Keratinocyte (primary cell): ENCODE data around the gene ELP5. TPM values are rescaled to one million over a fixed set of nuclear protein-coding genes. Genes with fewer than 3 reads are reported as not detected.

Experiments
- DNase-seq: peaks from one replicate; pipeline ENCODE4 v3.0.0-alpha.2; 2011; ENCODE audit warnings: low read depth, missing footprints, low spot score
- FAIRE-seq: peaks from 2 replicates; lab custom pipeline; 2011; peaks lifted over from hg19 to GRCh38; lab: Jason Lieb, UNC
- H2AFZ ChIP-seq: 2 replicates; pipeline ENCODE4 v1.6.0; 2012; ENCODE audit warnings: low read length, control low read depth, inconsistent platforms; ENCODE audit not compliant: control insufficient read depth
- H3K27ac ChIP-seq: 2 replicates; pipeline ENCODE4 v1.5.1; 2011; ENCODE audit warnings: low read length; ENCODE audit not compliant: control insufficient read depth, insufficient read depth
- H3K27me3 ChIP-seq: 3 replicates; pipeline ENCODE4 v1.6.0; 2011; ENCODE audit warnings: low read length; ENCODE audit not compliant: control insufficient read depth, insufficient read depth; ENCODE audit errors: extremely low read depth
- H3K36me3 ChIP-seq, 2 experiments: 2 replicates in 1 of 2; 3 replicates in 1 of 2; pipeline ENCODE4 v1.5.1; 2011; ENCODE audit warnings: low read length in 2 of 2, mild to moderate bottlenecking in 1 of 2; ENCODE audit not compliant: control insufficient read depth in 2 of 2, insufficient read depth in 2 of 2; ENCODE audit errors: extremely low read depth in 1 of 2
- H3K4me1 ChIP-seq: 3 replicates; pipeline ENCODE4 v1.5.1; 2011; ENCODE audit warnings: low read length; ENCODE audit not compliant: control insufficient read depth, insufficient read depth; ENCODE audit errors: extremely low read depth
- H3K4me2 ChIP-seq: 3 replicates; pipeline ENCODE4 v1.6.0; 2011; ENCODE audit warnings: low read depth, low read length; ENCODE audit not compliant: control insufficient read depth, insufficient read depth; ENCODE audit errors: extremely low read depth
- H3K4me3 ChIP-seq, 3 experiments: fragments of 200-600 bp in 1 of 3; sonication (generic) in 1 of 3; 2 replicates in 2 of 3; 3 replicates in 1 of 3; pipeline ENCODE4 v1.5.1; 2011 to 2016; ENCODE audit warnings: low read length in 3 of 3, mild to moderate bottlenecking in 3 of 3, control low read depth in 2 of 3, inconsistent platforms in 1 of 3, low read depth in 1 of 3, mixed read lengths in 1 of 3, mixed run types in 1 of 3, moderate library complexity in 1 of 3; ENCODE audit not compliant: control insufficient read depth in 2 of 3, insufficient read depth in 2 of 3; ENCODE audit errors: extremely low read depth in 1 of 3
- H3K79me2 ChIP-seq: 2 replicates; pipeline ENCODE4 v1.6.0; 2012; ENCODE audit warnings: low read length; ENCODE audit not compliant: control insufficient read depth, insufficient read depth
- H3K9ac ChIP-seq: 3 replicates; pipeline ENCODE4 v1.6.0; 2011; ENCODE audit warnings: low read length; ENCODE audit not compliant: control insufficient read depth, insufficient read depth; ENCODE audit errors: extremely low read depth
- H3K9me1 ChIP-seq: 3 replicates; pipeline ENCODE4 v1.6.0; 2011; ENCODE audit warnings: low read length; ENCODE audit not compliant: control insufficient read depth, insufficient read depth; ENCODE audit errors: extremely low read depth
- H3K9me3 ChIP-seq: 2 replicates; pipeline ENCODE4 v1.5.1; 2012; ENCODE audit warnings: low read depth, low read length; ENCODE audit not compliant: control insufficient read depth
- H4K20me1 ChIP-seq: 3 replicates; pipeline ENCODE4 v1.6.0; 2011; ENCODE audit warnings: low read length; ENCODE audit not compliant: control insufficient read depth, insufficient read depth; ENCODE audit errors: extremely low read depth
- EZH2 ChIP-seq: IDR thresholded peaks from one replicate; pipeline ENCODE4 v1.6.1; 2012; ENCODE audit warnings: inconsistent platforms, mild to moderate bottlenecking, low read length, moderate library complexity
- dilution Hi-C: fragments of 300-500 bp; cut with MboI; formaldehyde crosslinking; loops from one replicate; pipeline ENCODE4 v1.7.0; 2020; ENCODE audit warnings: low sequenced_read_pairs; ENCODE audit not compliant: extremely low pct_ligation_motif_present
- polyA minus RNA-seq, 3 experiments: library from RNA; depleted of rRNA, polyadenylated mRNA; stranded (reverse); fragments of >200 nt; gene quantifications; 1 replicate in 1 of 3; 2 replicates in 1 of 3; 3 replicates in 1 of 3; pipeline ENCODE4 v1.2.3, GENCODE V29; 2011
- polyA plus RNA-seq, 5 experiments: library from polyadenylated mRNA; depleted of rRNA in 3 of 5; stranded (reverse) in 3 of 5; stranded (forward) in 1 of 5; unstranded in 1 of 5; fragments of >200 nt; gene quantifications; 1 replicate in 1 of 5; 2 replicates in 3 of 5; 3 replicates in 1 of 5; pipeline versions ENCODE4 v1.2.1 to v1.2.3, GENCODE V29; 2011 to 2012; ENCODE audit warnings: missing spikeins in 2 of 5, low read depth in 1 of 5, low replicate concordance in 1 of 5
- TF ChIP-seq, protein P1 (sequence below), 3 experiments: IDR thresholded peaks in 1 of 3; conservative IDR thresholded peaks in 1 of 3; optimal IDR thresholded peaks in 1 of 3; 2 replicates in 2 of 3; 3 replicates in 1 of 3; pipeline versions ENCODE3 to v1.5.1; 2011; ENCODE audit warnings: low read length in 3 of 3, mild to moderate bottlenecking in 3 of 3, moderate library complexity in 2 of 3, control low read depth in 1 of 3, inconsistent platforms in 1 of 3; ENCODE audit not compliant: insufficient read depth in 2 of 3; ENCODE audit errors: extremely low read depth in 1 of 3

The ELP5 gene, protein sequence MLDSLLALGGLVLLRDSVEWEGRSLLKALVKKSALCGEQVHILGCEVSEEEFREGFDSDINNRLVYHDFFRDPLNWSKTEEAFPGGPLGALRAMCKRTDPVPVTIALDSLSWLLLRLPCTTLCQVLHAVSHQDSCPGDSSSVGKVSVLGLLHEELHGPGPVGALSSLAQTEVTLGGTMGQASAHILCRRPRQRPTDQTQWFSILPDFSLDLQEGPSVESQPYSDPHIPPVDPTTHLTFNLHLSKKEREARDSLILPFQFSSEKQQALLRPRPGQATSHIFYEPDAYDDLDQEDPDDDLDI
- polyA plus RNA-seq, result 19.4 to 24.9 TPM (median 21.4 TPM) in 3 replicates
- polyA plus RNA-seq (2011; ENCODE audit: low read depth), result 5.4 TPM
- 20.5 and 25.5 TPM in 2 replicates for polyA plus RNA-seq (2011; cell fraction: cytosol; rRNA removed)
- 29.5 and 32.1 TPM in 2 replicates for polyA plus RNA-seq (2011; cell fraction: nucleus; rRNA removed)
- polyA plus RNA-seq (2012; ENCODE audit: low replicate concordance), result 22.6 and 25.7 TPM in 2 replicates
- polyA minus RNA-seq, result 21.8 to 22.3 TPM (median 22.1 TPM) in 3 replicates
- 20.0 TPM for polyA minus RNA-seq (2011; cell fraction: cytosol; rRNA and poly(A)+ RNA removed)
- 8.9 and 10.1 TPM in 2 replicates for polyA minus RNA-seq (2011; cell fraction: nucleus; rRNA and poly(A)+ RNA removed)

- Histone ChIP-seq H2AFZ (peak within 1 kb of the TSS; percentile 96), H3K36me3 (peaks cover 9 to 26% of the 10 kb centered on the region in 2 experiments), H3K9me1 (no peaks in the 10 kb centered on the region), H3K9ac (peak within 1 kb of the TSS; percentile 94), H3K4me3 (peak within 1 kb of the TSS; percentile 80 to 95 (median 92)), H3K4me2 (peak within 1 kb of the TSS; percentile 98), H3K27ac (peak within 1 kb of the TSS; percentile 99), H3K27me3 (no peaks in the 10 kb centered on the region), H3K9me3 (no peaks in the 10 kb centered on the region), H4K20me1 (no peaks in the 10 kb centered on the region), H3K79me2 (peaks cover 54% of the 10 kb centered on the region), H3K4me1 (peaks cover 18% of the 10 kb centered on the region)
- TF ChIP-seq, protein P1, sequence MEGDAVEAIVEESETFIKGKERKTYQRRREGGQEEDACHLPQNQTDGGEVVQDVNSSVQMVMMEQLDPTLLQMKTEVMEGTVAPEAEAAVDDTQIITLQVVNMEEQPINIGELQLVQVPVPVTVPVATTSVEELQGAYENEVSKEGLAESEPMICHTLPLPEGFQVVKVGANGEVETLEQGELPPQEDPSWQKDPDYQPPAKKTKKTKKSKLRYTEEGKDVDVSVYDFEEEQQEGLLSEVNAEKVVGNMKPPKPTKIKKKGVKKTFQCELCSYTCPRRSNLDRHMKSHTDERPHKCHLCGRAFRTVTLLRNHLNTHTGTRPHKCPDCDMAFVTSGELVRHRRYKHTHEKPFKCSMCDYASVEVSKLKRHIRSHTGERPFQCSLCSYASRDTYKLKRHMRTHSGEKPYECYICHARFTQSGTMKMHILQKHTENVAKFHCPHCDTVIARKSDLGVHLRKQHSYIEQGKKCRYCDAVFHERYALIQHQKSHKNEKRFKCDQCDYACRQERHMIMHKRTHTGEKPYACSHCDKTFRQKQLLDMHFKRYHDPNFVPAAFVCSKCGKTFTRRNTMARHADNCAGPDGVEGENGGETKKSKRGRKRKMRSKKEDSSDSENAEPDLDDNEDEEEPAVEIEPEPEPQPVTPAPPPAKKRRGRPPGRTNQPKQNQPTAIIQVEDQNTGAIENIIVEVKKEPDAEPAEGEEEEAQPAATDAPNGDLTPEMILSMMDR (optimal IDR thresholded peaks at IDR 0.05 in 1 of 3, IDR thresholded peaks at IDR 0.05 in 1 of 3, conservative IDR thresholded peaks at IDR 0.05 in 1 of 3; ENCODE audit: extremely low read depth in 1 of 3, insufficient read depth in 2 of 3, low read length in 3 of 3), result peak in 2 of 3 experiments; percentile 20 to 70
- TF ChIP-seq EZH2, result no peak
- peak; percentile 60 for FAIRE-seq
- dilution Hi-C loops, result no loop called here
- no peak for DNase-seq
Measured at GRCh38 chr17:7252176-7253043, at the start of gene ELP5. ELP5 (plus strand) TSS chr17:7252215; CDS start chr17:7252551, 336 bp downstream.

GRCh38 chr17:7203391-7203790, 48.6 kb upstream of the ELP5 start:
- Histone ChIP-seq H3K4me2 (no peak overlapping the region), H3K9me3 (no peaks in the 10 kb centered on the region), H3K4me1 (peaks cover 5% of the 10 kb centered on the region), H3K9ac (no peak overlapping the region), H3K27ac (no peak overlapping the region), H3K4me3 (no peak overlapping the region), H3K27me3 (no peaks in the 10 kb centered on the region), H2AFZ (no peak overlapping the region), H3K9me1 (no peaks in the 10 kb centered on the region), H3K79me2 (no peaks in the 10 kb centered on the region), H3K36me3 (no peaks in the 10 kb centered on the region), H4K20me1 (no peaks in the 10 kb centered on the region)
- dilution Hi-C loops, result no loop called here
- TF ChIP-seq, protein P1 (optimal IDR thresholded peaks at IDR 0.05 in 1 of 3, IDR thresholded peaks at IDR 0.05 in 1 of 3, conservative IDR thresholded peaks at IDR 0.05 in 1 of 3; ENCODE audit: extremely low read depth in 1 of 3, insufficient read depth in 2 of 3, low read length in 3 of 3), result no peak
- TF ChIP-seq EZH2, result no peak
- FAIRE-seq (no peak), DNase-seq (no peak)
